ENCODE measurements around the gene USP3. TPM values are rescaled to one million over a fixed set of nuclear protein-coding genes. Genes with fewer than 3 reads are reported as not detected.

USP3 gene
- total and polyA plus RNA-seq, 2 donors (not counting 1 experiment from before 2014, with no cell fraction given): 43.4 to 152 TPM

GRCh38 chr15:63484433-63485186 lies 19.8 kb upstream of the USP3 start:
- Mint-ChIP-seq H3K27me3 (no peaks in the 10 kb centered on the region), H3K4me1 (peaks cover 66% of the 10 kb centered on the region), H3K4me3 (peak overlapping the region; percentile 1), H3K9me3 (ENCODE audit: insufficient read depth) (no peaks in the 10 kb centered on the region), H3K27ac (peak overlapping the region; percentile 92)
- H3K4me2 ChIP-seq (replicated peaks; ENCODE audit: low read depth, low read length, poor library complexity, severe bottlenecking): peak overlapping the region; percentile 45
- no peaks in the 10 kb centered on the region for H3K36me3 ChIP-seq (replicated peaks in 1 of 2; ENCODE audit: control extremely low read depth in 1 of 2, control insufficient read depth in 1 of 2, extremely low read depth in 1 of 2, insufficient read depth in 2 of 2, low read length in 1 of 2)
- CTCF ChIA-PET: interaction anchor here (1.1 to 13.0 kb wide), 6 partner anchors 10 to 60 kb away, joined by 4 to 132 read pairs (median 86); partner anchors contain the start of gene USP3
- no peak for TF ChIP-seq EZH2 (IDR thresholded peaks at IDR 0.05; ENCODE audit: borderline replicate concordance, insufficient read depth, low read depth, low read length, poor library complexity, severe bottlenecking)
- TF ChIP-seq, protein P1, sequence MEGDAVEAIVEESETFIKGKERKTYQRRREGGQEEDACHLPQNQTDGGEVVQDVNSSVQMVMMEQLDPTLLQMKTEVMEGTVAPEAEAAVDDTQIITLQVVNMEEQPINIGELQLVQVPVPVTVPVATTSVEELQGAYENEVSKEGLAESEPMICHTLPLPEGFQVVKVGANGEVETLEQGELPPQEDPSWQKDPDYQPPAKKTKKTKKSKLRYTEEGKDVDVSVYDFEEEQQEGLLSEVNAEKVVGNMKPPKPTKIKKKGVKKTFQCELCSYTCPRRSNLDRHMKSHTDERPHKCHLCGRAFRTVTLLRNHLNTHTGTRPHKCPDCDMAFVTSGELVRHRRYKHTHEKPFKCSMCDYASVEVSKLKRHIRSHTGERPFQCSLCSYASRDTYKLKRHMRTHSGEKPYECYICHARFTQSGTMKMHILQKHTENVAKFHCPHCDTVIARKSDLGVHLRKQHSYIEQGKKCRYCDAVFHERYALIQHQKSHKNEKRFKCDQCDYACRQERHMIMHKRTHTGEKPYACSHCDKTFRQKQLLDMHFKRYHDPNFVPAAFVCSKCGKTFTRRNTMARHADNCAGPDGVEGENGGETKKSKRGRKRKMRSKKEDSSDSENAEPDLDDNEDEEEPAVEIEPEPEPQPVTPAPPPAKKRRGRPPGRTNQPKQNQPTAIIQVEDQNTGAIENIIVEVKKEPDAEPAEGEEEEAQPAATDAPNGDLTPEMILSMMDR (IDR thresholded peaks at IDR 0.05): no peak
- peaks cover 54 to 80% of the 10 kb centered on the region in 2 donors for H3K4me1 ChIP-seq (ENCODE audit: control insufficient read depth in 2 of 2, insufficient read depth in 2 of 2, low read length in 2 of 2)
- H3K27ac ChIP-seq (ENCODE audit: low read length in 2 of 2): peak overlapping the region in 1 of 2 donors; percentile 45
- H3K27me3 ChIP-seq (replicated peaks in 1 of 4; ENCODE audit: control extremely low read depth in 1 of 4, control insufficient read depth in 3 of 4, insufficient read depth in 4 of 4, low read length in 3 of 4): no peaks in the 10 kb centered on the region
- H2AFZ ChIP-seq (ENCODE audit: insufficient read depth, low read depth, low read length, poor library complexity, severe bottlenecking): no peak overlapping the region
- H3K4me3 ChIP-seq (ENCODE audit: control extremely low read depth in 1 of 5, extremely low read depth in 1 of 5, insufficient read depth in 1 of 5, low read depth in 2 of 5, low read length in 4 of 5): no peak overlapping the region
- no peaks in the 10 kb centered on the region for H3K9me3 ChIP-seq (ENCODE audit: control extremely low read depth in 1 of 3, control insufficient read depth in 2 of 3, insufficient read depth in 1 of 3, low read length in 2 of 3)
- H3K9ac ChIP-seq (ENCODE audit: low read length): no peak overlapping the region
- no peaks in the 10 kb centered on the region for H4K20me1 ChIP-seq (ENCODE audit: control insufficient read depth, insufficient read depth, low read length, poor library complexity, severe bottlenecking)
- peaks cover 23% of the 10 kb centered on the region for H3K79me2 ChIP-seq (ENCODE audit: control insufficient read depth, insufficient read depth, low read length)
- 49% methylated on average over 4 of the region's 6 CpGs for WGBS (ENCODE audit: insufficient coverage)
- POLR2A ChIA-PET: interaction anchor here (0.9 to 13.7 kb wide), 7 partner anchors 9 to 60 kb away, joined by 3 to 172 read pairs (median 5); partner anchors contain the start of gene USP3
- DNase-seq: peak; percentile 38
- intact Hi-C loops (cut with micrococcal nuclease): no loop called here
- ATAC-seq (ENCODE audit: low read depth): no peak

All from B cell (primary cell).